Measurements from ENCODE around the gene ZNF865.

DNA sequence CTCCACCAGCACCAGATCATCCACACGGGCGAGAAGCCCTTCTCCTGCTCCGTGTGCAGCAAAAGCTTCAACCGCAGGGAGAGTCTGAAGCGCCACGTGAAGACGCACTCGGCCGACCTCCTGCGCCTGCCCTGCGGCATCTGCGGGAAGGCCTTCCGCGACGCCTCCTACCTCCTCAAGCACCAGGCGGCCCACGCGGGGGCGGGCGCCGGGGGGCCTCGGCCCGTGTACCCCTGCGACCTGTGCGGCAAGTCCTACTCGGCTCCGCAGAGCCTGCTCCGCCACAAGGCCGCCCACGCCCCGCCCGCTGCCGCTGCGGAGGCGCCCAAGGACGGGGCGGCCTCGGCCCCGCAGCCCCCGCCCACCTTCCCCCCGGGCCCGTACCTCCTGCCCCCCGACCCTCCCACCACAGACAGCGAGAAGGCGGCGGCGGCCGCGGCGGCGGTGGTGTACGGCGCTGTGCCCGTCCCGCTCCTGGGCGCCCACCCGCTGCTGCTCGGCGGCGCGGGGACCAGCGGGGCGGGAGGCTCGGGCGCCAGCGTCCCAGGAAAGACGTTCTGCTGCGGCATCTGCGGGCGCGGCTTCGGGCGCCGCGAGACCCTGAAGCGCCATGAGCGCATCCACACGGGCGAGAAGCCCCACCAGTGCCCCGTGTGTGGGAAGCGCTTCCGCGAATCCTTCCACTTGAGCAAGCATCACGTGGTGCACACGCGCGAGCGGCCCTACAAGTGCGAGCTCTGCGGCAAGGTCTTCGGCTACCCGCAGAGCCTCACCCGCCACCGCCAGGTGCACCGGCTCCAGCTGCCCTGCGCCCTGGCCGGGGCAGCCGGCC is 9.5 kb downstream of the ZNF865 start:
- TF ChIP-seq, protein P1, sequence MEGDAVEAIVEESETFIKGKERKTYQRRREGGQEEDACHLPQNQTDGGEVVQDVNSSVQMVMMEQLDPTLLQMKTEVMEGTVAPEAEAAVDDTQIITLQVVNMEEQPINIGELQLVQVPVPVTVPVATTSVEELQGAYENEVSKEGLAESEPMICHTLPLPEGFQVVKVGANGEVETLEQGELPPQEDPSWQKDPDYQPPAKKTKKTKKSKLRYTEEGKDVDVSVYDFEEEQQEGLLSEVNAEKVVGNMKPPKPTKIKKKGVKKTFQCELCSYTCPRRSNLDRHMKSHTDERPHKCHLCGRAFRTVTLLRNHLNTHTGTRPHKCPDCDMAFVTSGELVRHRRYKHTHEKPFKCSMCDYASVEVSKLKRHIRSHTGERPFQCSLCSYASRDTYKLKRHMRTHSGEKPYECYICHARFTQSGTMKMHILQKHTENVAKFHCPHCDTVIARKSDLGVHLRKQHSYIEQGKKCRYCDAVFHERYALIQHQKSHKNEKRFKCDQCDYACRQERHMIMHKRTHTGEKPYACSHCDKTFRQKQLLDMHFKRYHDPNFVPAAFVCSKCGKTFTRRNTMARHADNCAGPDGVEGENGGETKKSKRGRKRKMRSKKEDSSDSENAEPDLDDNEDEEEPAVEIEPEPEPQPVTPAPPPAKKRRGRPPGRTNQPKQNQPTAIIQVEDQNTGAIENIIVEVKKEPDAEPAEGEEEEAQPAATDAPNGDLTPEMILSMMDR (conservative IDR thresholded peaks at IDR 0.05 in 1 of 2, IDR thresholded peaks at IDR 0.05 in 1 of 2; ENCODE audit: low read depth in 1 of 2, low read length in 2 of 2) = no peak
- no peak for TF ChIP-seq EZH2 (IDR thresholded peaks at IDR 0.05; ENCODE audit: low read length, missing control alignments)

Data from fibroblast of lung (primary cell).